ENCODE data around the gene COMP. TPM values are rescaled to one million over a fixed set of nuclear protein-coding genes. Genes with fewer than 3 reads are reported as not detected.
"Not testable (repeated sequence)": the region's sequence is repeated elsewhere in the genome, so short reads cannot be mapped to it uniquely, and the experiment has no call there.

The COMP gene
- total RNA-seq, 1 donor from 2014 or later: not detected

GRCh38 chr19:18735752-18736151 lies 55.4 kb downstream of the COMP start:
- H3K36me3 Mint-ChIP-seq (ENCODE audit: low read depth, unreplicated experiment): no peaks in the 10 kb centered on the region
- no peak overlapping the region for H3K4me3 Mint-ChIP-seq (ENCODE audit: unreplicated experiment)
- TF ChIP-seq CTCF (IDR thresholded peaks at IDR 0.05; ENCODE audit: unreplicated experiment): no peak
- no peak overlapping the region for H3K27ac Mint-ChIP-seq (ENCODE audit: unreplicated experiment)
- H3K9me3 Mint-ChIP-seq (ENCODE audit: unreplicated experiment): no peaks in the 10 kb centered on the region
- DNase-seq (ENCODE audit: low spot score): no peak
- peaks cover 13% of the 10 kb centered on the region for H3K4me1 Mint-ChIP-seq (ENCODE audit: unreplicated experiment)
- H3K27me3 Mint-ChIP-seq (ENCODE audit: unreplicated experiment): peaks cover 7% of the 10 kb centered on the region

GRCh38 chr19:18735324-18735723 lies 55.8 kb downstream of the COMP start:
- DNase-seq (ENCODE audit: low spot score): no peak
- Mint-ChIP-seq H3K4me1 (ENCODE audit: unreplicated experiment) (peaks cover 13% of the 10 kb centered on the region), H3K27ac (ENCODE audit: unreplicated experiment) (no peak overlapping the region), H3K36me3 (ENCODE audit: low read depth, unreplicated experiment) (no peaks in the 10 kb centered on the region), H3K27me3 (ENCODE audit: unreplicated experiment) (peaks cover 5% of the 10 kb centered on the region), H3K9me3 (ENCODE audit: unreplicated experiment) (no peaks in the 10 kb centered on the region), H3K4me3 (ENCODE audit: unreplicated experiment) (no peak overlapping the region)
- TF ChIP-seq CTCF (IDR thresholded peaks at IDR 0.05; ENCODE audit: unreplicated experiment): no peak

- not testable (repeated sequence) for H3K27ac Mint-ChIP-seq (ENCODE audit: unreplicated experiment)
Measured at GRCh38 chr19:18733762-18734332, 57.3 kb downstream of the COMP start.

GRCh38 chr19:18733196-18733647 lies 57.9 kb downstream of the COMP start:
- no peak for DNase-seq (ENCODE audit: low spot score)
- Mint-ChIP-seq H3K4me1 (ENCODE audit: unreplicated experiment) (peaks cover 13% of the 10 kb centered on the region), H3K27me3 (ENCODE audit: unreplicated experiment) (peaks cover 4% of the 10 kb centered on the region), H3K36me3 (ENCODE audit: low read depth, unreplicated experiment) (no peaks in the 10 kb centered on the region), H3K27ac (ENCODE audit: unreplicated experiment) (no peak overlapping the region), H3K9me3 (ENCODE audit: unreplicated experiment) (no peaks in the 10 kb centered on the region), H3K4me3 (ENCODE audit: unreplicated experiment) (no peak overlapping the region)
- TF ChIP-seq CTCF (IDR thresholded peaks at IDR 0.05; ENCODE audit: unreplicated experiment): no peak

More at GRCh38 chr19:18733762-18734332, 57.3 kb downstream of the COMP start:
- H3K4me3 Mint-ChIP-seq (ENCODE audit: unreplicated experiment); H3K27me3 Mint-ChIP-seq (ENCODE audit: unreplicated experiment); H3K36me3 Mint-ChIP-seq (ENCODE audit: low read depth, unreplicated experiment); H3K9me3 Mint-ChIP-seq (ENCODE audit: unreplicated experiment); DNase-seq (ENCODE audit: low spot score): not testable (repeated sequence)
- peaks cover 13% of the 10 kb centered on the region for H3K4me1 Mint-ChIP-seq (ENCODE audit: unreplicated experiment)

Other genes with a start within 250 kb of the COMP start
- 229 TPM for gene FKBP8, start 247.7 kb downstream of the COMP start, total RNA-seq (ENCODE audit: unreplicated experiment)
- gene KXD1, start 233.4 kb downstream of the COMP start, total RNA-seq (ENCODE audit: unreplicated experiment): 105 TPM
- 1,465 TPM for gene UBA52, start 219.4 kb downstream of the COMP start, total RNA-seq (ENCODE audit: unreplicated experiment)
- 88.8 TPM for gene REX1BD, start 202.5 kb downstream of the COMP start, total RNA-seq (ENCODE audit: unreplicated experiment)
- 0.74 TPM for gene CRLF1, start 184.5 kb downstream of the COMP start, total RNA-seq (ENCODE audit: unreplicated experiment)
- 0.15 TPM for gene TMEM59L, start 178.4 kb downstream of the COMP start, total RNA-seq (ENCODE audit: unreplicated experiment)
- 5.1 TPM for gene KLHL26, start 154.3 kb downstream of the COMP start, total RNA-seq (ENCODE audit: unreplicated experiment)
- gene CRTC1, start 107.6 kb downstream of the COMP start, total RNA-seq (ENCODE audit: unreplicated experiment): 17.5 TPM
- 69.8 TPM for gene UPF1, start 40.7 kb upstream of the COMP start, total RNA-seq (ENCODE audit: unreplicated experiment)
- 15.7 TPM for gene CERS1, start 104.9 kb upstream of the COMP start, total RNA-seq (ENCODE audit: unreplicated experiment)
- gene COPE, start 128.1 kb upstream of the COMP start, total RNA-seq (ENCODE audit: unreplicated experiment): 213 TPM
- 33.7 TPM for gene DDX49, start 128.4 kb upstream of the COMP start, total RNA-seq (ENCODE audit: unreplicated experiment)
- gene HOMER3, start 149.9 kb upstream of the COMP start, total RNA-seq (ENCODE audit: unreplicated experiment): 222 TPM
- gene SUGP2, start 242.2 kb upstream of the COMP start, total RNA-seq (ENCODE audit: unreplicated experiment): 109 TPM
- 25.9 TPM for gene ARMC6, start 242.3 kb upstream of the COMP start, total RNA-seq (ENCODE audit: unreplicated experiment)